Liver (tissue), 3 donors: Measurements from ENCODE around the gene MAP6.

Experiments used
- CTCF ChIP-seq: fragments of 150-350 bp; IDR thresholded peaks from 2 replicates; pipeline ENCODE4 v1.5.1; 2017; ENCODE audit warnings: improper control_type of control experiment, low read depth, low read length; ENCODE audit not compliant: missing input control
- FOXA1 ChIP-seq: IDR thresholded peaks from 2 replicates; pipeline ENCODE4 v1.6.1; 2016; ENCODE audit warnings: antibody characterized with exemption
- GABPA ChIP-seq, 2 donors: IDR thresholded peaks in 1 of 2; conservative IDR thresholded peaks in 1 of 2; 2 replicates each; pipeline ENCODE4 v1.6.1; 2016; ENCODE audit warnings: antibody characterized with exemption in 2 of 2, mild to moderate bottlenecking in 1 of 2, moderate library complexity in 1 of 2
- MAX ChIP-seq: IDR thresholded peaks from 2 replicates; pipeline ENCODE4 v1.6.1; 2016; ENCODE audit warnings: antibody characterized with exemption
- REST ChIP-seq: IDR thresholded peaks from 2 replicates; pipeline ENCODE4 v1.6.1; 2016; ENCODE audit warnings: antibody characterized with exemption, mild to moderate bottlenecking
- SP1 ChIP-seq: IDR thresholded peaks from 2 replicates; pipeline ENCODE4 v1.6.1; 2018; ENCODE audit warnings: antibody characterized with exemption, mild to moderate bottlenecking
- YY1 ChIP-seq: IDR thresholded peaks from 2 replicates; pipeline ENCODE4 v1.6.1; 2016; ENCODE audit warnings: antibody characterized with exemption, mild to moderate bottlenecking
- donor health status: healthy.
- donor health status: healthy.

- TF ChIP-seq CTCF (no peak), MAX (no peak), YY1 (no peak), FOXA1 (no peak), GABPA (IDR thresholded peaks at IDR 0.05 in 1 of 2, conservative IDR thresholded peaks at IDR 0.05 in 1 of 2) (no peak), REST (no peak), SP1 (no peak)
Measured at GRCh38 chr11:75606099-75606498, 62.7 kb downstream of the MAP6 start.
